Ascending aorta (tissue), 2 donors: Measurements from ENCODE around the gene DSTN. TPM values are rescaled to one million over a fixed set of nuclear protein-coding genes. Genes with fewer than 3 reads are reported as not detected.

ENCODE experiments used
- DNase-seq, 2 donors: peaks; one replicate each; pipeline ENCODE4 v3.0.0-alpha.2; 2019; ENCODE audit warnings: low spot score in 2 of 2
- H3K27ac ChIP-seq, 2 donors: fragments of 200-600 bp; sonication (generic); one replicate each; pipeline ENCODE4 v1.5.1; 2016 to 2017; ENCODE audit warnings: mild to moderate bottlenecking in 1 of 2
- H3K27me3 ChIP-seq: fragments of 200-600 bp; sonication (generic); one replicate; pipeline ENCODE4 v1.5.1; 2017
- H3K36me3 ChIP-seq, 2 donors: fragments of 200-600 bp; sonication (generic); one replicate each; pipeline ENCODE4 v1.5.1; 2016
- H3K4me1 ChIP-seq, 2 donors: fragments of 200-600 bp; sonication (generic); one replicate each; pipeline ENCODE4 v1.5.1; 2016 to 2017; ENCODE audit warnings: mild to moderate bottlenecking in 1 of 2
- H3K4me3 ChIP-seq, 2 donors: fragments of 200-600 bp; sonication (generic); one replicate each; pipeline ENCODE4 v1.5.1; 2016 to 2017; ENCODE audit warnings: mild to moderate bottlenecking in 1 of 2
- H3K9me3 ChIP-seq, 2 donors: fragments of 200-600 bp; sonication (generic); one replicate each; pipeline ENCODE4 v1.5.1; 2016
- CTCF ChIP-seq, 3 experiments: fragments of 200-600 bp in 2 of 3; fragments of 450-650 bp in 1 of 3; sonication (generic) in 2 of 3; IDR thresholded peaks; one replicate each; pipeline ENCODE4 v1.5.1; 2016 to 2019; ENCODE audit warnings: antibody characterized with exemption in 3 of 3, mild to moderate bottlenecking in 1 of 3, moderate library complexity in 1 of 3
- intact Hi-C: fragments of 100-400 bp; cut with DNase I; formaldehyde crosslinking; loops from one replicate; pipeline ENCODE4 v1.15.1; 2023
- total RNA-seq: library from RNA; depleted of rRNA; stranded (reverse); fragments of >200 nt; gene quantifications from one replicate; pipeline ENCODE4 v1.1.0, GENCODE V29; 2016

Gene DSTN
- total RNA-seq, 1 donor from 2014 or later = 452 TPM

GRCh38 chr20:17614176-17614811 is 44.4 kb downstream of the DSTN start:
- intact Hi-C loops = no loop called here
- DNase-seq = peak in 1 of 2 donors; percentile 84
- Histone ChIP-seq H3K27me3 (no peaks in the 10 kb centered on the region), H3K9me3 (no peaks in the 10 kb centered on the region), H3K4me1 (peaks cover 36 to 67% of the 10 kb centered on the region in 2 donors), H3K36me3 (peaks cover 37 to 49% of the 10 kb centered on the region in 2 donors), H3K27ac (peak overlapping the region; percentile 84 to 93), H3K4me3 (peak overlapping the region in 1 of 2 donors; percentile 43)
- TF ChIP-seq CTCF (IDR thresholded peaks at IDR 0.05) = no peak

- H3K27ac ChIP-seq = peak overlapping the region; percentile 84 to 93
- H3K4me3 ChIP-seq = peak overlapping the region in 1 of 2 donors; percentile 43
- peaks cover 39 to 51% of the 10 kb centered on the region in 2 donors for H3K36me3 ChIP-seq
- H3K27me3 ChIP-seq = no peaks in the 10 kb centered on the region
- no peak for TF ChIP-seq CTCF (IDR thresholded peaks at IDR 0.05)
- peaks cover 31 to 61% of the 10 kb centered on the region in 2 donors for H3K4me1 ChIP-seq
- H3K9me3 ChIP-seq = no peaks in the 10 kb centered on the region
- peak in 1 of 2 donors; percentile 70 for DNase-seq
- intact Hi-C loops = loop anchor here (5.0 kb wide), 1 partner anchor 282 kb away; no protein-coding TSS in a partner anchor
Measured at GRCh38 chr20:17614812-17615644, 45.2 kb downstream of the DSTN start.

GRCh38 chr20:17615645-17616479 is 46.0 kb downstream of the DSTN start:
- H3K9me3 ChIP-seq = no peaks in the 10 kb centered on the region
- intact Hi-C loops = loop anchor here (5.0 kb wide), 1 partner anchor 281 kb away; no protein-coding TSS in a partner anchor
- H3K4me3 ChIP-seq = no peak overlapping the region
- H3K36me3 ChIP-seq = peaks cover 39 to 52% of the 10 kb centered on the region in 2 donors
- peaks cover 22 to 53% of the 10 kb centered on the region in 2 donors for H3K4me1 ChIP-seq
- DNase-seq = peak in 1 of 2 donors; percentile 66
- H3K27ac ChIP-seq = peak overlapping the region; percentile 84 to 93
- no peak for TF ChIP-seq CTCF (IDR thresholded peaks at IDR 0.05)
- no peaks in the 10 kb centered on the region for H3K27me3 ChIP-seq

DNA sequence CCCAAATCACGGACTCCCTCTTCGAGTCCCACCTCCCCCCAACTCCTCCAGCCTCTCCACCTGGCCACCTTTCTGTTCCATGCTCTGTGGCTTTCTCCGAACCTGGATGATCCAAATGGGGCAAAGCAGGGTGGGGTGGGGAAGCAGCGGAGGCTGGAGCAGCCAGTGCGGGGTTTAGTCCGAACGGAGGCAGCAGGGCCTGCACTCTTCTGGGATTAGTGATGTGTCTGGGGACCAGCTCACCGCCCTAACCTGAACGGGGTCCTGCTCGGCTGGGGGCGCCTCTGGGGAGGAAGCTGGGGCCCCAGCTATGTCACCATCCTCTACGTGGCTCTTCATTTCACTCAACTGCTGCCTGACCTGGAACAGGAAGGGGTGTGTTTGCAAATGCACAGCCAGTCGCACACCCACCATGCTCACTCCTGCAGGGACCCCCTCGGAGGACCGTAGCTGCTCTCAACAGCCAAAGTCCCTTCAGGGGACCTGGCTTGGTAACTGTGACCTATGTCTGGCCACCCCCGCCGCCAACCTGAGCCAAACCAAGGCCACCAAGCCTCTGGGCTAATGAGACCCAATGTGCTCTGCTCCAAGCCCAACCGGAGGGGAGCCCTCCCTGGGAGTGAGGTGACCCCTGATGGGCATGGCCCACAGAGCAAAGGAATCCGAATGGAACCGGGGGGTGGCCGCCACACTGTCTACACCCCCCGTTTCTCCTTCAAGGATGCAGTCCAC is 46.8 kb downstream of the DSTN start:
- DNase-seq = peak in 1 of 2 donors; percentile 64
- H3K36me3 ChIP-seq = peaks cover 43 to 59% of the 10 kb centered on the region in 2 donors
- H3K9me3 ChIP-seq = no peaks in the 10 kb centered on the region
- no peak overlapping the region for H3K4me3 ChIP-seq
- TF ChIP-seq CTCF (IDR thresholded peaks at IDR 0.05) = no peak
- no peaks in the 10 kb centered on the region for H3K27me3 ChIP-seq
- H3K27ac ChIP-seq = peak overlapping the region; percentile 84 to 93
- intact Hi-C loops = loop anchor here (1.0 to 5.0 kb wide), 3 partner anchors 79 to 281 kb away; no protein-coding TSS in a partner anchor
- H3K4me1 ChIP-seq = peaks cover 14 to 45% of the 10 kb centered on the region in 2 donors
